Measurements from ENCODE around the gene MTHFD2L.

DNA sequence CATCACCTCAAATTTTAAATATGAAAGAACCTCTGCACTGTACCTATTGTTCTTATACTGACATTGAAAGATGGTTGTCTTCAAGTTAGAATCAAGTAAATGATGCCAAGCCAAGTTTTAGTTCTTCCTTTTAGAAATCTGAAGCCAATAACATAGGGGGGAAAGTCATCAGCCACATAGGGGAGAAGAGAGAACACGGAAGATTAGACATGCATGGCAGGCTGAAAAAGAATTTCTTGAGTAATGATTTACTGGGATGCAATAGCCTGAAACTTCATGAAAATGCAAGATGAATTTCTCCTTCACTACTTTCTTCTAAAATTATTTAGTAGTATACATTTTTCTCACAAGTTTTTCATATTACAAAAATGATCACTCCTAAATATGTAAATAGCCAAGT lies 136.8 kb downstream of the MTHFD2L start:
- TF ChIP-seq, protein P1, sequence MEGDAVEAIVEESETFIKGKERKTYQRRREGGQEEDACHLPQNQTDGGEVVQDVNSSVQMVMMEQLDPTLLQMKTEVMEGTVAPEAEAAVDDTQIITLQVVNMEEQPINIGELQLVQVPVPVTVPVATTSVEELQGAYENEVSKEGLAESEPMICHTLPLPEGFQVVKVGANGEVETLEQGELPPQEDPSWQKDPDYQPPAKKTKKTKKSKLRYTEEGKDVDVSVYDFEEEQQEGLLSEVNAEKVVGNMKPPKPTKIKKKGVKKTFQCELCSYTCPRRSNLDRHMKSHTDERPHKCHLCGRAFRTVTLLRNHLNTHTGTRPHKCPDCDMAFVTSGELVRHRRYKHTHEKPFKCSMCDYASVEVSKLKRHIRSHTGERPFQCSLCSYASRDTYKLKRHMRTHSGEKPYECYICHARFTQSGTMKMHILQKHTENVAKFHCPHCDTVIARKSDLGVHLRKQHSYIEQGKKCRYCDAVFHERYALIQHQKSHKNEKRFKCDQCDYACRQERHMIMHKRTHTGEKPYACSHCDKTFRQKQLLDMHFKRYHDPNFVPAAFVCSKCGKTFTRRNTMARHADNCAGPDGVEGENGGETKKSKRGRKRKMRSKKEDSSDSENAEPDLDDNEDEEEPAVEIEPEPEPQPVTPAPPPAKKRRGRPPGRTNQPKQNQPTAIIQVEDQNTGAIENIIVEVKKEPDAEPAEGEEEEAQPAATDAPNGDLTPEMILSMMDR (IDR thresholded peaks at IDR 0.05; ENCODE audit: insufficient read depth, low read depth, low read length) = no peak
- no peak for TF ChIP-seq EZH2 (IDR thresholded peaks at IDR 0.05; ENCODE audit: insufficient read depth, low read length)
